AG04450 (cell line): ENCODE results near the gene HES1. TPM values are rescaled to one million over a fixed set of nuclear protein-coding genes. Genes with fewer than 3 reads are reported as not detected.

Experiments
- CTCF ChIA-PET: fragments of 300-600, 350-600 bp; formaldehyde crosslinking; extraction: SDS; loops from one replicate; lab custom pipeline; 2022; ENCODE audit warnings: antibody characterized with exemption, inconsistent platforms; lab: Charles Lee
- POLR2A ChIA-PET: fragments of 350-600 bp; formaldehyde crosslinking; extraction: SDS; loops from one replicate; lab custom pipeline; 2021; ENCODE audit warnings: antibody characterized with exemption, inconsistent platforms; lab: Yijun Ruan, JAX
- DNase-seq: peaks from one replicate; pipeline ENCODE4 v3.0.0-alpha.2; 2011; ENCODE audit warnings: low read depth, low spot score
- H3K27ac ChIP-seq: one replicate; pipeline ENCODE4 v1.5.1; 2012; ENCODE audit warnings: low read depth, low read length, control low read depth
- H3K27me3 ChIP-seq: one replicate; pipeline ENCODE4 v1.6.0; 2012; ENCODE audit warnings: low read length; ENCODE audit not compliant: control insufficient read depth, insufficient read depth
- H3K4me3 ChIP-seq: 2 replicates; pipeline ENCODE4 v1.5.1; 2011; ENCODE audit warnings: mild to moderate bottlenecking, low read depth, low read length, control low read depth
- H3K9me3 ChIP-seq: 2 replicates; pipeline ENCODE4 v1.5.1; 2012; ENCODE audit warnings: low read length; ENCODE audit not compliant: control insufficient read depth, insufficient read depth
- CTCF ChIP-seq: IDR thresholded peaks from 2 replicates; pipeline ENCODE4 v1.5.1; 2011; ENCODE audit warnings: low read depth, low read length, control low read depth, inconsistent platforms
- polyA plus RNA-seq: library from polyadenylated mRNA; depleted of rRNA; stranded (reverse); fragments of >200 nt; gene quantifications from 2 replicates; pipeline ENCODE4 v1.2.3, GENCODE V29; 2011

Gene HES1
- polyA plus RNA-seq, 1 experiment = 1.3 TPM

GRCh38 chr3:194139814-194140391 is 4.0 kb downstream of the HES1 start:
- TF ChIP-seq CTCF = no peak
- POLR2A ChIA-PET = no interaction called here

GRCh38 chr3:194140520-194141414 is 4.8 kb downstream of the HES1 start:
- DNase-seq = no peak
- ChIA-PET POLR2A (no interaction called here), CTCF (interaction anchor here (1.0 to 3.2 kb wide), 2 partner anchors 174 to 175 kb away, joined by 3 to 24 read pairs; no protein-coding TSS in a partner anchor)
- H3K9me3 ChIP-seq = no peaks in the 10 kb centered on the region; the same call in 1 of the 2 replicates
- peak overlapping the region; percentile 68 for H3K27ac ChIP-seq
- peaks cover 3% of the 10 kb centered on the region for H3K27me3 ChIP-seq
- H3K4me3 ChIP-seq = peak overlapping the region; percentile 31
- no peak for TF ChIP-seq CTCF

More at GRCh38 chr3:194139814-194140391, 4.0 kb downstream of the HES1 start:
- Histone ChIP-seq H3K27me3 (no peaks in the 10 kb centered on the region), H3K27ac (no peak overlapping the region), H3K4me3 (no peak overlapping the region), H3K9me3 (no peaks in the 10 kb centered on the region; the same call in 1 of the 2 replicates)
- CTCF ChIA-PET = interaction anchor here (0.5 to 3.2 kb wide), 6 partner anchors 9 to 478 kb away, joined by 3 to 24 read pairs (median 7); no protein-coding TSS in a partner anchor
- DNase-seq = no peak

GRCh38 chr3:194141415-194142155 is 5.6 kb downstream of the HES1 start:
- ChIA-PET POLR2A (interaction anchor here (0.5 kb wide), 1 partner anchor 153 kb away, joined by 3 read pairs; no protein-coding TSS in a partner anchor), CTCF (interaction anchor here (1.0 to 1.3 kb wide), 2 partner anchors 173 to 174 kb away, joined by 3 to 10 read pairs; no protein-coding TSS in a partner anchor)
- no peaks in the 10 kb centered on the region; the same call in 1 of the 2 replicates for H3K9me3 ChIP-seq
- peak overlapping the region; percentile 47 for H3K4me3 ChIP-seq
- H3K27me3 ChIP-seq = peaks cover 6% of the 10 kb centered on the region
- peak overlapping the region; percentile 71 for H3K27ac ChIP-seq
- peak; percentile 69 for DNase-seq
- TF ChIP-seq CTCF = no peak

GRCh38 chr3:194142156-194142910 is 6.4 kb downstream of the HES1 start:
- Histone ChIP-seq H3K27me3 (peaks cover 9% of the 10 kb centered on the region), H3K27ac (peak overlapping the region; percentile 71), H3K4me3 (no peak overlapping the region), H3K9me3 (no peaks in the 10 kb centered on the region)
- ChIA-PET CTCF (interaction anchor here (1.3 kb wide), 1 partner anchor 174 kb away, joined by 10 read pairs; no protein-coding TSS in a partner anchor), POLR2A (interaction anchor here (0.5 kb wide), 1 partner anchor 153 kb away, joined by 3 read pairs; no protein-coding TSS in a partner anchor)
- TF ChIP-seq CTCF = no peak
- DNase-seq = no peak
